Gastroesophageal sphincter (tissue), 4 donors: ENCODE measurements around the gene IZUMO1. TPM values are rescaled to one million over a fixed set of nuclear protein-coding genes. Genes with fewer than 3 reads are reported as not detected.
A peak's percentile ranks its signal among the peaks of the same experiment; 100 is the strongest.

Experiments
- ATAC-seq: fragments of 150-250 bp; one replicate; pipeline ENCODE4 v1.9.1; 2016; ENCODE audit warnings: mild to moderate bottlenecking, moderate library complexity
- H3K27ac ChIP-seq, 4 donors: fragments of 200-600 bp; sonication (generic) in 3 of 4; 1 replicate in 3 of 4; 2 replicates in 1 of 4; pipeline ENCODE4 v1.5.1; 2016 to 2019
- H3K27me3 ChIP-seq: fragments of 200-600 bp; sonication (generic); one replicate; pipeline ENCODE4 v1.5.1; 2019
- H3K36me3 ChIP-seq, 2 donors: fragments of 200-600 bp; sonication (generic); one replicate each; pipeline ENCODE4 v1.5.1; 2019; ENCODE audit warnings: control low read depth in 1 of 2
- H3K4me1 ChIP-seq, 3 donors: fragments of 200-600 bp; sonication (generic); 1 replicate in 2 of 3; 2 replicates in 1 of 3; pipeline ENCODE4 v1.5.1; 2016 to 2019; ENCODE audit warnings: control low read depth in 2 of 3
- H3K4me3 ChIP-seq, 2 donors: fragments of 200-600 bp; sonication (generic); one replicate each; pipeline ENCODE4 v1.5.1; 2019; ENCODE audit warnings: mild to moderate bottlenecking in 1 of 2, moderate library complexity in 1 of 2
- H3K9me3 ChIP-seq, 3 donors: fragments of 200-600 bp; sonication (generic); one replicate each; pipeline ENCODE4 v1.5.1; 2017 to 2019; ENCODE audit warnings: control low read depth in 2 of 3
- EP300 ChIP-seq: sonication (generic); formaldehyde crosslinking; IDR thresholded peaks from one replicate; pipeline ENCODE4 v1.6.1; 2017; ENCODE audit warnings: antibody characterized with exemption, mild to moderate bottlenecking
- POLR2A ChIP-seq, 2 donors: fragments of 450-650 bp; IDR thresholded peaks; one replicate each; pipeline ENCODE4 v1.6.1; 2017; ENCODE audit warnings: antibody characterized with exemption in 2 of 2, mild to moderate bottlenecking in 2 of 2, moderate library complexity in 1 of 2
- POLR2AphosphoS5 ChIP-seq: sonication (generic); formaldehyde crosslinking; IDR thresholded peaks from one replicate; pipeline ENCODE4 v1.6.1; 2017; ENCODE audit warnings: antibody characterized with exemption
- WGBS, 2 donors: methylation state at CpG; one replicate each; pipeline ENCODE4 v1.1.5; 2018; ENCODE audit warnings: low coverage in 1 of 2; 5-methylcytosine and 5-hydroxymethylcytosine counted together
- total RNA-seq, 4 donors: library from RNA; depleted of rRNA; stranded (reverse); fragments of >200 nt; gene quantifications; one replicate each; pipeline ENCODE4 v1.1.0, GENCODE V29; 2016
- TF ChIP-seq, protein P1 (sequence below), 4 experiments: fragments of 200-600 bp in 2 of 4; fragments of 450-650 bp in 2 of 4; sonication (generic) in 1 of 4; IDR thresholded peaks; one replicate each; pipeline ENCODE4 v1.5.1; 2017 to 2019; ENCODE audit warnings: antibody characterized with exemption in 4 of 4, mild to moderate bottlenecking in 2 of 4, moderate library complexity in 2 of 4

Gene IZUMO1
- total RNA-seq, 4 donors from 2014 or later, result 0.27 TPM; not detected in 3

DNA sequence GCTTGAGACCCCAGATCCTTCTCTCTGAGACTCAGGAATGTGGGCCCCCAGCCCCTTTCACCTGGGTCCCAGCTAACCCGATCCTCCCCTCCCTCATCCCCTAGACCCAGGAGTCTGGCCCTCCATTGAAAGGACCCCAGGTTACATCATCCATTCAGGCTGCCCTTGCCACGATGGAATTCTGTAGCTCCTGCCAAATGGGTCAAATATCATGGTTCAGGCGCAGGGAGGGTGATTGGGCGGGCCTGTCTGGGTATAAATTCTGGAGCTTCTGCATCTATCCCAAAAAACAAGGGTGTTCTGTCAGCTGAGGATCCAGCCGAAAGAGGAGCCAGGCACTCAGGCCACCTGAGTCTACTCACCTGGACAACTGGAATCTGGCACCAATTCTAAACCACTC is 9.1 kb upstream of the IZUMO1 start:
- Histone ChIP-seq H3K4me1 (peaks cover 0 to 22% (median 10%) of the 10 kb centered on the region in 3 donors), H3K4me3 (no peak overlapping the region), H3K27ac (no peak overlapping the region), H3K9me3 (no peaks in the 10 kb centered on the region), H3K36me3 (no peaks in the 10 kb centered on the region), H3K27me3 (peaks cover 37% of the 10 kb centered on the region)
- 100% methylated on average over 4 of the region's 5 CpGs; no CpG with 5 or more reads in 1 of the 2 donors for WGBS, 2 donors
- ATAC-seq, result no peak
- TF ChIP-seq POLR2AphosphoS5 (no peak), EP300 (no peak), POLR2A (IDR thresholded peaks at IDR 0.05) (no peak)
- TF ChIP-seq, protein P1, sequence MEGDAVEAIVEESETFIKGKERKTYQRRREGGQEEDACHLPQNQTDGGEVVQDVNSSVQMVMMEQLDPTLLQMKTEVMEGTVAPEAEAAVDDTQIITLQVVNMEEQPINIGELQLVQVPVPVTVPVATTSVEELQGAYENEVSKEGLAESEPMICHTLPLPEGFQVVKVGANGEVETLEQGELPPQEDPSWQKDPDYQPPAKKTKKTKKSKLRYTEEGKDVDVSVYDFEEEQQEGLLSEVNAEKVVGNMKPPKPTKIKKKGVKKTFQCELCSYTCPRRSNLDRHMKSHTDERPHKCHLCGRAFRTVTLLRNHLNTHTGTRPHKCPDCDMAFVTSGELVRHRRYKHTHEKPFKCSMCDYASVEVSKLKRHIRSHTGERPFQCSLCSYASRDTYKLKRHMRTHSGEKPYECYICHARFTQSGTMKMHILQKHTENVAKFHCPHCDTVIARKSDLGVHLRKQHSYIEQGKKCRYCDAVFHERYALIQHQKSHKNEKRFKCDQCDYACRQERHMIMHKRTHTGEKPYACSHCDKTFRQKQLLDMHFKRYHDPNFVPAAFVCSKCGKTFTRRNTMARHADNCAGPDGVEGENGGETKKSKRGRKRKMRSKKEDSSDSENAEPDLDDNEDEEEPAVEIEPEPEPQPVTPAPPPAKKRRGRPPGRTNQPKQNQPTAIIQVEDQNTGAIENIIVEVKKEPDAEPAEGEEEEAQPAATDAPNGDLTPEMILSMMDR (IDR thresholded peaks at IDR 0.05), result no peak

DNA sequence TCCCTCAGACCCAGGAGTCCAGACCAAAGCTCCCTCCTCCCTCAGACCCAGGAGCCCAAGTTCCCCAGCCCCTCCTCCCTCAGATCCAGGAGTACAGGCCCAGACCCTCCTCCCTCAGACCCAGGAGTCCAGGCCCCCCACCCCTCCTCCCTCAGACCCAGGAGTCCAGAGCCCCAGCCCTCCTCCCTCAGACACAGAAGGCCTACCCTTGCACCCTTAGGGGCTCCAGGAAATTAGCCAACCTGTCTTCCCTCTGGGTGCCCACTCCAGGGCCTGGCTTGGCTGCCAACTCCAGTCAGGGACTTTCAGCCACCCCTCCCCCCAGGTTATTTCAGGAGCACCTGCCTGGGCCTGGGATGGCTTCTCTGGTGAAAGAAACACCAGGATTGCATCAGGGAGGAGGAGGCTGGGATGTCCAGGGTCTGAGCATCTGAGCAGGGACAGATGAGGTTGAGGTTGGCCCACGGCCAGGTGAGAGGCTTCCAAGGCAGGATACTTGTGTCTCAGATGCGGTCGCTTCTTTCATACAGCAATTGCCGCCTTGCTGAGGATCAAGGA is 8.5 kb upstream of the IZUMO1 start, which contains the start of gene FGF21:
TSS of gene FGF21 (plus strand) at position 441 of the 558 bp plus-strand sequence. CDS start 713 bp downstream, outside the sequence.
- no peak for ATAC-seq
- Histone ChIP-seq H3K36me3 (no peaks in the 10 kb centered on the region), H3K9me3 (no peaks in the 10 kb centered on the region), H3K4me3 (no peak within 1 kb of the TSS), H3K27me3 (peaks cover 38% of the 10 kb centered on the region), H3K4me1 (peaks cover 0 to 22% (median 10%) of the 10 kb centered on the region in 3 donors), H3K27ac (no peak within 1 kb of the TSS)
- TF ChIP-seq, protein P1 (IDR thresholded peaks at IDR 0.05), result no peak
- no peak for TF ChIP-seq POLR2AphosphoS5
- WGBS, 2 donors, result 83 to 95% methylated on average over 3 to 4 of the region's 4 CpGs

DNA sequence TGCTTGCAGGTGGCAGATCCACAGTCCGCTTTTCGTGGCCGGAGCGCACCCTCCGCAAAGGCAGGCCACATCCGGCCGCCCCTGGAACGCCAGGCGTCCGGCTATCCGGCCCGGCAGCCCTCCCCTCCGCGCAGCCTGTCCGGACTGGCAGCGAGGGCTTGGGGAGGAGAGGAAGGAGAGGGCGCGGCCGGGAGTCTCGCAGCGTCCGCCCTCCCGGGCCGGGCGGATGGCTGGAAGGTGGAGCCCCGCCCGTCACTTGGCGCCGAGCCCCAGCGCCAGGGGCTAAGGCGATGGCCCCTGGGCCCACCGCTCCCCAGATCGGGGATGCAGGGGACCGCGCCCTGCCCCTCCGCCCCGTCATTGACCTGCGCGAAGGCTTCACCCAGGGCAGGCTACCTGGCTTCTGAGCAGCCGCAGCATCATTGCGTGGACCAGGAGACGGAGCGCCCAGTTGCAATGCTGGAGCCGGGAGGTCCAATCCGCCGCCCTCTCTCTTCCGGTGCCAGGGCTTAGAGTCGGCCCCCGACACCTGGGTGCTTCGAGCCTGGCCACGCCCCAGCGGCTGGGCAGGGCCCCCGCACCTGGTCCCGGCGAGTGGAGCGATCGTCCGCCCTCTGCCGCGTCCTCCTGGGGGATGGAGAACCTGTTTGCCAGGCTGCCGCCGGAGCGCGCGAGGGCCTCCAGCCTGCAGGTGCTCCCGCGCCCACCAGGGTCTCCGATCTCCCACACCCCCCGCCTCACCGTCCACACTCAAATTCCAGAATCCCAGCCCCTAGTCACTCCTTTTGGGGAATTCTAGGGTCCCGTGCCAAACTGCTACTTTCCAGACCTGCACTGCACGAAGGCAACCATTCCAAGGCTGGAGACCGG is 6.0 kb upstream of the IZUMO1 start, which contains the start of gene FUT1:
TSS of gene FUT1 (minus strand) at position 146 of the 870 bp plus-strand sequence. CDS start 1,360 bp downstream, outside the sequence.
- H3K27ac ChIP-seq, result peak within 1 kb of the TSS in 3 of 4 donors; percentile 20 to 66 (median 33)
- no peaks in the 10 kb centered on the region for H3K9me3 ChIP-seq
- no peak for TF ChIP-seq EP300
- TF ChIP-seq, protein P1 (IDR thresholded peaks at IDR 0.05), result no peak
- TF ChIP-seq POLR2A (IDR thresholded peaks at IDR 0.05), result no peak
- TF ChIP-seq POLR2AphosphoS5, result no peak
- H3K4me3 ChIP-seq, result peak within 1 kb of the TSS; percentile 5 to 47
- peaks cover 0 to 22% (median 10%) of the 10 kb centered on the region in 3 donors for H3K4me1 ChIP-seq
- 0 to 4% methylated on average over 5 to 6 of the region's 73 CpGs for WGBS, 2 donors
- H3K36me3 ChIP-seq, result no peaks in the 10 kb centered on the region
- peak; percentile 81 for ATAC-seq
- peaks cover 60% of the 10 kb centered on the region for H3K27me3 ChIP-seq

DNA sequence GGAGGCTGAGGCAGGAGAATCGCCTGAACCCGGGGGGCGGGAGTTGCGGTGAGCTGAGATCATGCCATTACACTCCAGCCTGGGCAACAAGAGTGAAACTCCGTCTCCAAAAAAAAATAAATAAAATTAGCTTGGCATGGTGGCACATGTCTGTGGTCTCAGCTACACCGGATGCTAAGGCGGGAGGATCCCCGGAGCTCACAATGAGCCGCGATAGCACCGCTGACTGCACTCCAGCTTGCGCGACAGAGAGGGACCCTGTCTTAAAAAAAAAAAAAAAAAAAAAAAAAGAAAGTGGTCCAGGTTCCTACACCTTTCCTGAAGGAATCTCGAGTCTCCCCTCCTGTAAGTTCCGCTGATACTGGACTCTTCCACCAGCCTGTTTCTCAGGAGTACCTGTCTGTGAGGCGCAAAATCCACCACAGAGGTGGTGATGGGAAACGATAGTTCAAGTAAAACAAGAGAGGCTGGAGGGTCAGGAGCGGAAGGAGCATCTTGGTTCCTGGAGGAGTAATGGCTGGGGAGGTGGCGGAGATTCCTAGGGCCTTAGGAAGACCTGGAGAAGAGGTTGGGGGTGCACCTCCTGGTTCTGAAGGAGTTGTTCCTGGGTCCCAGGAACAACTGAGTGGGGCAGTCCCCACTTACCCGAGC is 5.3 kb upstream of the IZUMO1 start:
- 20 to 24% methylated on average over 10 to 14 of the region's 20 CpGs for WGBS, 2 donors
- no peaks in the 10 kb centered on the region for H3K36me3 ChIP-seq
- H3K9me3 ChIP-seq, result no peaks in the 10 kb centered on the region
- peak overlapping the region in 3 of 4 donors; percentile 20 to 66 (median 33) for H3K27ac ChIP-seq
- H3K4me3 ChIP-seq, result peak overlapping the region; percentile 5 to 47
- H3K27me3 ChIP-seq, result peaks cover 67% of the 10 kb centered on the region
- H3K4me1 ChIP-seq, result peaks cover 0 to 28% (median 10%) of the 10 kb centered on the region in 3 donors
- TF ChIP-seq, protein P1 (IDR thresholded peaks at IDR 0.05), result no peak
- TF ChIP-seq POLR2AphosphoS5 (no peak), POLR2A (IDR thresholded peaks at IDR 0.05) (no peak), EP300 (no peak)
- ATAC-seq, result no peak
